ENCODE results near the gene CTF1. TPM values are rescaled to one million over a fixed set of nuclear protein-coding genes. Genes with fewer than 3 reads are reported as not detected.
A peak's percentile ranks its signal among the peaks of the same experiment; 100 is the strongest.
"Not testable (repeated sequence)": the region's sequence is repeated elsewhere in the genome, so short reads cannot be mapped to it uniquely, and the experiment has no call there.

CTF1 gene
- total RNA-seq, 1 donor from 2014 or later = 2.1 TPM

DNA sequence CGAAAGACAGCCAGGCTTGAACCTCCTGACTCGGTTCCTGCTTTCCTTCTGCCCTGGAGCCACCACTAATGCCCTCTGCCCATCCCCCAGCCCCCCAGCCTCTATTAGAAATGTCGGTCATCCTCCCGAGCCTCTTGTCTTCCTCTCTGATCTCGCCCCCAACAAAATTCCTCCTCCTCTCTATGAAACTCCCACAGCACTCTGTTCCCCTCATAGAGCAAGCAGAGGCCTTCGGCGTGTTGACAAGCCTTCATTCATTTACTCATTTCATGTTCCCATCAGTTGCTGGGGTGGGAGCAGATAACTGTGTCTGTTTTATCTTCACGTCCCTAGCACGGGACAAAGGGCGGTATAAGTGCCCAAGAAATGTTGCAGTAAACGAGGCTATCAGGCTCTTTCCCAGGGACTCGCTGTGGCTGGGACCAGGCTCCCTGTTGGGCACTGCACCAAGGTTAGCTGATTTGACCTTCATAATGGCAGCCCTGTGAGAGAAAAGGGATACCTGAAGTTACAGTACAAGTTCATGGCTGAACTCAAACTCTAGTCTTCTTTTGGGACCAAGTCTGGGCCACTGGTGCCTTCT, 34.7 kb downstream of the CTF1 start:
- DNase-seq = no peak

GRCh38 chr16:30934827-30935557, 38.6 kb downstream of the CTF1 start:
- peak; percentile 42 for DNase-seq

DNA sequence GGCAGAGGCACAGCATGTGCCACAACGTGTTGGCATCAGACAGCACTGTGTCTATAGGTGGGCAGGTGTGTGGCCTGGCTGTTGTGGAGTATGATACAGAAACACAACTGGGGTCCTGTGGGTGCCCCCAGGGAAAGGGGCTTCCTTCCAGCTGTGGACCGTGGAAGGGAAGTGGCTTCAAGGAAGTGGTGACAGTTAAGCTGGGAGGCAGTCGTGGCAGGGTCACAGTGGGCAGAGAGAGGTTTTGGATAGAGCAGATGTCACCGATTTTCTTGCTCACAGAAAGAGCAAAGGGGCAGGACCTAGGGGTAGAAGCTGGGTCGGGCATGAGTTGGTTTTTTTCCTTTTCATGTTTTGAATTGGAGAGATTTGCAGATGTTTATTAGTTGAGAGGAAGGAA, 41.3 kb downstream of the CTF1 start:
- no peak for DNase-seq

DNA sequence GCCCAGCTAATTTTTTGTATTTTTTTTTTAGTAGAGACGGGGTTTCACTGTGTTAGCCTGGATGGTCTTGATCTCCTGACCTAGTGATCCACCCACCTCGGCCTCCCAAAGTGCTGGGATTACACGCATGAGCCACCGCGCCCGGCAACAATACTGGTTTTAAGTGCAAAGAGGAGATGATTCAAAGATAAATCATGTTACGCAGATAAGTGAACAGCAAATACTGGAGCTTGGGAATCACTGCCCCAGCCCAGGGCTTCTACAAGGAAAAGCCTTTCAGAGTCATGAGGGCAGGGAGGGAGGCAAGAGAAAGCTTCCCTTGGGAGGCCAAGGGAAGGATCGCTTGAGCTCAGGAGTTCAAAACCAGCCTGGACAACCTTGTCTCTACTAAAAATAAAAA, 43.2 kb downstream of the CTF1 start:
- not testable (repeated sequence) for DNase-seq

GRCh38 chr16:30941600-30942425, 45.4 kb downstream of the CTF1 start:
- peak; percentile 70 for DNase-seq

DNA sequence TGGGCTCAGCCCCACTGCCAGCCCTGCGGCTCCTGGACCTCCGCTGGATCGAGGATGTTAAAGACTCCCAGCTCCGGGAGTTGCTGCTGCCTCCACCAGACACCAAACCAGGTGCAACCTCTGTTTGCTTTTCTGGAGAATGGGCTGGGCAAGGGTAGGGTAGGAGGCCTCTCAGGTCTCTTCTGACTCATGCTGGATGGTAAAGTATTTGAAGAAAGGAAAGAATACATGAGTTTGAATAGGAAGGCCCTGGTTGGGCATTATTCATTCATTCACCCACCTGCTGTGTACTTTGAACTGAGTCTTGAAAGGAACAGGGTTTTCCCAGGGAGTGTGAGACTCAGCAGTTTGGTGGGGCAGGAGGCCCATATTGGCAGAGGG, 46.0 kb downstream of the CTF1 start:
- DNase-seq = no peak

- no peak for DNase-seq
Observed at GRCh38 chr16:30944352-30944751, 47.9 kb downstream of the CTF1 start.

- no peak for DNase-seq
Observed at GRCh38 chr16:30946671-30947540, 50.5 kb downstream of the CTF1 start.

- DNase-seq = no peak
Observed at GRCh38 chr16:30947541-30947858, 51.1 kb downstream of the CTF1 start.

GRCh38 chr16:30947859-30948666, 51.6 kb downstream of the CTF1 start:
- DNase-seq = peak; percentile 99

DNA sequence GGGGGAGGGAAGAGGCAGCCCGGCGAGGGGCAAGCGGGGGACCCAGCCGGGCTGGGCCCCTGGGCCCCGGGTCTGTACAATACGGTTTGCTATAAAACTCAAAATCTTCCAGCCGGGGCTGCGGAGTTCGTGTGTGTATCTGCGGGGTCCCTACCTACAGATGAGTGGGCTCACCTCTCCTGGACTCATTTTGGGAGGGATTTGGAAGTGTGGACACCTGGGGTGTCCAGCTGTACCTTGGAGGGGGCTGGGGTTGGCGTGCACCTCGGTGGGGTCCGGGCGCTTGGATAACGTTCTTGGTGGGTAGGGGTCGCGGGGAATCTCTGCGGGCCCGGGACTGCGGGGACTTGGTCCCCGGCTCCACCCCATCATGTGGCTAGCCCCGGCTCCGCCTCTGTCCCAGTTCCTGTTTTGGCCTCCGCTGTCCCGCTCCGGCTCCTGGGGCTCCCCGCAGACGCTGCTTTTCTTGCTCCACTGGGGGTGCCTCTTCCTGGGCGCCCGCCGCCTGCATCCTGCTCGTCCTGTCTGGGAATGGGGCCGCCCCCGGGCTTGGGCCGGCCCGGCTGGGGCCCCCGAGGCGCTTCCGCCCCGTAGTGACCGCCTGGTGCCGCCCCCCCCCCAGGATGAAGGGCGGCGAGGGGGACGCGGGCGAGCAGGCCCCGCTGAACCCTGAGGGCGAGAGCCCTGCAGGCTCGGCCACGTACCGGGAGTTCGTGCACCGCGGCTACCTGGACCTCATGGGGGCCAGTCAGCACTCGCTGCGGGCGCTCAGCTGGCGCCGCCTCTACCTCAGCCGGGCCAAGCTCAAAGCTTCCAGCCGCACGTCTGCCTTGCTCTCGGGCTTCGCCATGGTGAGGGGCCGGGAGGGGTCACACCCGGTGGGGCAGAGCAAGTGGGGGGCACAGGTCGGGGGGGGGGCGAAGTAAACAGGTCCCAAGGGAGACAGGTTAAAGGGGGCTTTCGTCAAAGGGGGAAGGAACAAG, 52.5 kb downstream of the CTF1 start, which contains the start of gene ORAI3:
TSS of gene ORAI3 (plus strand) at position 402 of the 983 bp plus-strand sequence. CDS start at position 624, 222 bp downstream.
- DNase-seq = peak; percentile 81

GRCh38 chr16:30949650-30950515, 53.5 kb downstream of the CTF1 start:
- peak; percentile 68 for DNase-seq

GRCh38 chr16:30950516-30951065, 54.2 kb downstream of the CTF1 start:
- DNase-seq = no peak

DNA sequence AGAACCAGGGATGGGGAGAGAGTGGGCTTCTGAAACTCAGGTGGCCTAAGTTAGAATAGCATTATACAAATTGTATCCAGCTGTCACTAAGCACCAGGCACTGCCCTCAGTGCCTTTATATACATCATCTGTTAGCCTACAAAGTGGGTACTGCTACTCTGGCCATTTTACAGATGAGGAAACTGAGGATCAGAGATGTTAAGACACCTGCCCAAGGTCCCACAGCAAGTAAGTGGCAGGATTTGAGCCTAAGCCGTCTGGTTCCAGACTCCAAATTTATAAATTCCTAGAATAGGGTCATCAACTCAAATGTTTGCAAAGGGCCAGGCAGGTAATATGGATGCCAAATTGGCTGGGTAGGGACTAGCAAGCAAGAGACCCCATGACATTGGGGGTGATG, 54.8 kb downstream of the CTF1 start:
- no peak for DNase-seq

DNA sequence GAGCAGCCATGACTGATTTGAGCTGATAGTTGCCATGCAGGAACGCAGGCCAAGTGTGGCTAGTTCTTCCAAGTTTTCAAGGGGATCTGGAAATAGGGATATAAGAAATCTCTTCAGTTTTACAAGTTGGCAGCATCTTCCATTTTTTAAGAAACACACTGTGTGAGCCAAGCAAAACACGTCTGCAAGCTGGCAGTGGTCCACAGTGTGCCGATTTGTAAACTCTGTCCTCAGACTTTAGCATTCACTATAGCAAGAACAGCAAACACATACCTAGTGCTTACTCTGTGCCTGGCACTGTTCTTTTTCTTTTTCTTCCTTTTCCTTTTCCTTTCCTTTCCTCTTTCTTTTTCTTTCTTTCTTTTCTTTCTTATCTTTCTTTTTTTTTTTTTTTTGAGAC, 55.3 kb downstream of the CTF1 start:
- peak; percentile 67 for DNase-seq

GRCh38 chr16:30953111-30953510, 56.7 kb downstream of the CTF1 start:
- no peak for DNase-seq
